ENCODE measurements around the gene BSN. TPM values are rescaled to one million over a fixed set of nuclear protein-coding genes. Genes with fewer than 3 reads are reported as not detected.
"Not testable (repeated sequence)": the region's sequence is repeated elsewhere in the genome, so short reads cannot be mapped to it uniquely, and the experiment has no call there.

Gene BSN
- polyA plus RNA-seq, 1 donor (not counting 4 experiments of a cell fraction or from before 2014, with no cell fraction given) = under 0.01 TPM

GRCh38 chr3:49582177-49582576 is 27.9 kb downstream of the BSN start:
- no peaks in the 10 kb centered on the region for H3K9me1 ChIP-seq (ENCODE audit: control insufficient read depth, extremely low read depth, insufficient read depth, low read length)
- no peaks in the 10 kb centered on the region for H3K27me3 ChIP-seq (ENCODE audit: control insufficient read depth, extremely low read depth, insufficient read depth, low read length)
- no peak for FAIRE-seq
- H3K79me2 ChIP-seq (ENCODE audit: control insufficient read depth, insufficient read depth, low read length) = no peaks in the 10 kb centered on the region
- no peak overlapping the region for H3K4me3 ChIP-seq (ENCODE audit: control insufficient read depth in 2 of 3, extremely low read depth in 1 of 3, insufficient read depth in 2 of 3, low read depth in 1 of 3, low read length in 3 of 3)
- H3K9me3 ChIP-seq (ENCODE audit: control insufficient read depth, low read depth, low read length) = no peaks in the 10 kb centered on the region
- H2AFZ ChIP-seq (ENCODE audit: control insufficient read depth, low read length) = no peak overlapping the region
- no peaks in the 10 kb centered on the region for H3K4me1 ChIP-seq (ENCODE audit: control insufficient read depth, extremely low read depth, insufficient read depth, low read length)
- no peak for DNase-seq (ENCODE audit: low read depth, low spot score)
- dilution Hi-C loops (cut with MboI; ENCODE audit: extremely low pct_ligation_motif_present, low sequenced_read_pairs) = no loop called here
- TF ChIP-seq EZH2 (IDR thresholded peaks at IDR 0.05; ENCODE audit: low read length) (no peak), CTCF (optimal IDR thresholded peaks at IDR 0.05 in 1 of 3, IDR thresholded peaks at IDR 0.05 in 1 of 3, conservative IDR thresholded peaks at IDR 0.05 in 1 of 3; ENCODE audit: extremely low read depth in 1 of 3, insufficient read depth in 2 of 3, low read length in 3 of 3) (no peak)
- H3K4me2 ChIP-seq (ENCODE audit: control insufficient read depth, extremely low read depth, insufficient read depth, low read depth, low read length) = no peak overlapping the region
- H3K9ac ChIP-seq (ENCODE audit: control insufficient read depth, extremely low read depth, insufficient read depth, low read length) = no peak overlapping the region
- H3K27ac ChIP-seq (ENCODE audit: control insufficient read depth, insufficient read depth, low read length) = no peak overlapping the region
- H4K20me1 ChIP-seq (ENCODE audit: control insufficient read depth, extremely low read depth, insufficient read depth, low read length) = no peaks in the 10 kb centered on the region
- H3K36me3 ChIP-seq (ENCODE audit: control insufficient read depth in 2 of 2, extremely low read depth in 1 of 2, insufficient read depth in 2 of 2, low read length in 2 of 2) = no peaks in the 10 kb centered on the region

GRCh38 chr3:49585261-49585755 is 31.0 kb downstream of the BSN start:
- H3K79me2 ChIP-seq (ENCODE audit: control insufficient read depth, insufficient read depth, low read length); H3K4me3 ChIP-seq (ENCODE audit: control insufficient read depth in 2 of 3, extremely low read depth in 1 of 3, insufficient read depth in 2 of 3, low read depth in 1 of 3, low read length in 3 of 3); H3K9me3 ChIP-seq (ENCODE audit: control insufficient read depth, low read depth, low read length); H3K4me2 ChIP-seq (ENCODE audit: control insufficient read depth, extremely low read depth, insufficient read depth, low read depth, low read length); H3K9me1 ChIP-seq (ENCODE audit: control insufficient read depth, extremely low read depth, insufficient read depth, low read length); dilution Hi-C loops (cut with MboI; ENCODE audit: extremely low pct_ligation_motif_present, low sequenced_read_pairs); H4K20me1 ChIP-seq (ENCODE audit: control insufficient read depth, extremely low read depth, insufficient read depth, low read length); DNase-seq (ENCODE audit: low read depth, low spot score); H3K27ac ChIP-seq (ENCODE audit: control insufficient read depth, insufficient read depth, low read length); H3K4me1 ChIP-seq (ENCODE audit: control insufficient read depth, extremely low read depth, insufficient read depth, low read length); H3K36me3 ChIP-seq (ENCODE audit: control insufficient read depth in 2 of 2, extremely low read depth in 1 of 2, insufficient read depth in 2 of 2, low read length in 2 of 2); FAIRE-seq; H3K27me3 ChIP-seq (ENCODE audit: control insufficient read depth, extremely low read depth, insufficient read depth, low read length); H2AFZ ChIP-seq (ENCODE audit: control insufficient read depth, low read length); H3K9ac ChIP-seq (ENCODE audit: control insufficient read depth, extremely low read depth, insufficient read depth, low read length): not testable (repeated sequence)

- Histone ChIP-seq H2AFZ (ENCODE audit: control insufficient read depth, low read length) (no peak overlapping the region), H4K20me1 (ENCODE audit: control insufficient read depth, extremely low read depth, insufficient read depth, low read length) (no peaks in the 10 kb centered on the region), H3K36me3 (ENCODE audit: control insufficient read depth in 2 of 2, extremely low read depth in 1 of 2, insufficient read depth in 2 of 2, low read length in 2 of 2) (no peaks in the 10 kb centered on the region), H3K9me1 (ENCODE audit: control insufficient read depth, extremely low read depth, insufficient read depth, low read length) (no peaks in the 10 kb centered on the region), H3K4me1 (ENCODE audit: control insufficient read depth, extremely low read depth, insufficient read depth, low read length) (no peaks in the 10 kb centered on the region), H3K79me2 (ENCODE audit: control insufficient read depth, insufficient read depth, low read length) (no peaks in the 10 kb centered on the region), H3K4me2 (ENCODE audit: control insufficient read depth, extremely low read depth, insufficient read depth, low read depth, low read length) (no peak overlapping the region), H3K27ac (ENCODE audit: control insufficient read depth, insufficient read depth, low read length) (no peak overlapping the region), H3K9me3 (ENCODE audit: control insufficient read depth, low read depth, low read length) (no peaks in the 10 kb centered on the region), H3K4me3 (ENCODE audit: control insufficient read depth in 2 of 3, extremely low read depth in 1 of 3, insufficient read depth in 2 of 3, low read depth in 1 of 3, low read length in 3 of 3) (no peak overlapping the region), H3K9ac (ENCODE audit: control insufficient read depth, extremely low read depth, insufficient read depth, low read length) (no peak overlapping the region), H3K27me3 (ENCODE audit: control insufficient read depth, extremely low read depth, insufficient read depth, low read length) (no peaks in the 10 kb centered on the region)
- DNase-seq (ENCODE audit: low read depth, low spot score) (no peak), FAIRE-seq (no peak)
- dilution Hi-C loops (cut with MboI; ENCODE audit: extremely low pct_ligation_motif_present, low sequenced_read_pairs) = no loop called here
- TF ChIP-seq CTCF (optimal IDR thresholded peaks at IDR 0.05 in 1 of 3, IDR thresholded peaks at IDR 0.05 in 1 of 3, conservative IDR thresholded peaks at IDR 0.05 in 1 of 3; ENCODE audit: extremely low read depth in 1 of 3, insufficient read depth in 2 of 3, low read length in 3 of 3) = no peak
- TF ChIP-seq EZH2 (IDR thresholded peaks at IDR 0.05; ENCODE audit: low read length) = no peak
Observed at GRCh38 chr3:49591615-49592014, 37.3 kb downstream of the BSN start.
